HG03432 (cell line): ENCODE data around the gene MYCL.

Experiments
- ATAC-seq: cut with Tn5 transposase; IDR thresholded peaks from one replicate; pipeline ENCODE4 v1.9.1; 2021; ENCODE audit warnings: mild to moderate bottlenecking, moderate library complexity; ENCODE audit not compliant: unreplicated experiment

MYCL gene

DNA sequence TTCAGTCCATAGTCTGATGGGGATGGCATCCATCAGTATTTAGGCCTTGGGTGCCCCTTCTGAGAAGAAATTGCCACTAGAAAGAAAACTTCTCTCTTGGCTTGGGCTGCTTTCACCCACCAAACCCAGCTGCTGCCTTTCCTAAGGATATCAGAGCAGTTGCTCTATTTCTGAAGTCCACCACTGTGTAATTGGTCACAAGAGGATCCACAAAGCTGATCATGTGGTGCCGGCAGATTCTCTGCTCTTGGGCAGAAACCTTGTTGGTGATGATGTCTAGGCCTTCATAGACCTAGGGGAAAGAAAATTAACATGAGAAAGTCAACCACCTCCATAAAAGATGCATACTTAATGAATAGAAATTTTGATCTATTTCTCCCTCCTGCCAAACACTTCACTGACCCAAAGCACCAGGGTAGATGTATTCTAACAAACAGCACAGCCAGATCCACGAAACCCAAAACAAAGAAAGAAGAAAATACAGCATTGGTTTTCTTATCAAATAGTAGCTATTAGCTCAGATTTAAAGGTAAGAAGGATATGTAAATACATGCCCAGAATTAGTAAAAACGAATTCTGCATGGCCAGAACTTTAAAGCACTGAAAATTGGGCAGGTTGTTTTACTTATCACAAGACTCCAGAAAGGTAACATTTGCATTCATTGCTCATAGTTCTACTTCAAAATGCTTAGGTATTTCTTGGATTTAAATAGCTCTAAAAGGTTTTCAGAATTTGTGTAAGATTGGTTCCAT is 44.4 kb downstream of the MYCL start:
- ATAC-seq = no peak

DNA sequence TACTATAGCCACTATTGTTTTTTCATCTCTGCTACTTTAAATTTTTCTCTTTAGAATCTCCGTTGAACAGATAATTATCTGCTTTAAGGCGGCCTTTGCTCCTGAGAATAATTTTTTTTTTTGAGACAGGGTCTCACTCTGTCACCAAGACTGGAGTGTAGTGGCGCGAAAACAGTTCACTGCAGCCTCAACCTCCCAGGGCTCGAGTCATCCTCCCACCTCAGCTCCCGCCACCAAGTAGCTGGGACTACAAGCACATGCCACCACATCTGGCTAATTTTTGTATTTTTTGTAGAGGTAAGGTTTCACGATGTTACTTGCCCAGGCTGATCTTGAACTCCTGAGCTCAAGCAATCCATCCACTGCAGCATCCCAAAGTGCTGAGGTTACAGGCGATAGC is 47.0 kb downstream of the MYCL start:
- ATAC-seq = no peak

DNA sequence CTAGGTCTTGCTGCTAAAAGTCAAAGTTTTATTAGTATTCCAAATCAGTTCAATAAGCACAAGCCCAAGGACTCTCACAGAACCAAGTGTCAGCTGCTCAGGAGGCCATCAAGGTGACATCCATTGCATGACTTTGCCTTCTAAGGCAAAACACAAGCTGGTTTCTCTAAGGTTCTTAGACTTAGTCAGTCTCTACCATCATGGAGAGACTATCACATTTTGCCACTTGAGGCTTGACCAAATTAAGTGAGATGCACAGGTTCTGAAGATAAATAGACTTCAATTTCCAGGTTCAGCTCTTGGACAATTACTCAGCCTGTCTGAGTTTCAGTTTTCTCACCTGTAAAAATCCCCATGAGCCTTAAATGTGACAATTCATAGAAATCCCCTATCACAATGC is 47.4 kb downstream of the MYCL start:
- ATAC-seq = no peak

DNA sequence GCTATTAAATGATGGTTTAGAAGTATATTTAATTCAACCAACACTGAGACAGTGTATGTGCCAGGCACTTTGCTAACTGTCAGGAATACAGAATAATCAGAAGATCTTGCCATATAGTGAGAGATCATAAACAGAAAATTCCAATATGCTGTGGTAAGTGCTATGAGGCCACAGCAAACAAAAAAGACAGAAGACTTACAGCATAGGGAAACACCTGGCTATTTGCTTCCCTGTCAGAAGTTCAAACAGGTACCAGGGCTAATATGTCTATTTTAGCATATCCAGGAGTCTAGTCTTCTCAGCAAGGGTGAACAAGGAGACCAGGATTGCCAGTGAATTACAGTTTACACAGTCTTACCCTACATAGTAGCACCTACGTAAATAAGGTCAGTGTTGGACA is 48.8 kb downstream of the MYCL start:
- no peak for ATAC-seq

DNA sequence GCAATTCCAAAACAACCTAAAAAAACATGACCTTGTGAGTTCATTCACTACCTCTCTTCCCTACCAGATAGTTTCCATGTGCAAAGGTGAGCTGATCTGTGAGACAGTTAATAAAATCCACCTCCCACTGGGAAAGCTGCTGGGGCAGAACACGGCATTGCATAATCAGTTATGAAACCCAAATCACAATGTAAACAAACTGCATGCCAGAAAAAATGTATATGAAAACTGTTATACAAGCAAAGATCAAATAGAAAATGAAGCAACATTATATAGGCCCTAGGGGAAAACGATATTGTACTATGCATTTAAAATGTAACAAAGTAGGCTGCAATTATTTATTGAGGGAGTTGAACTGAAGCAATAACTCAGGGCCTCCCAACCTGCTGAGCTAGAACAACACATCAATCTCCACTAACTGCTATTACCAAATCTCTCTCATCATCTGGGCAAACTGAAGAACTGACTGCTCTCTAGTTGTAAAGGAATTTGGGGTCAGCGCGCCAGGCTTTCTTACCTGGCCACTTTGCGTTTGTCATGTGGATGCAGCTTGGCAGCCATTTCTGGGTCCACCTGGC is 49.4 kb downstream of the MYCL start:
- ATAC-seq = no peak

DNA sequence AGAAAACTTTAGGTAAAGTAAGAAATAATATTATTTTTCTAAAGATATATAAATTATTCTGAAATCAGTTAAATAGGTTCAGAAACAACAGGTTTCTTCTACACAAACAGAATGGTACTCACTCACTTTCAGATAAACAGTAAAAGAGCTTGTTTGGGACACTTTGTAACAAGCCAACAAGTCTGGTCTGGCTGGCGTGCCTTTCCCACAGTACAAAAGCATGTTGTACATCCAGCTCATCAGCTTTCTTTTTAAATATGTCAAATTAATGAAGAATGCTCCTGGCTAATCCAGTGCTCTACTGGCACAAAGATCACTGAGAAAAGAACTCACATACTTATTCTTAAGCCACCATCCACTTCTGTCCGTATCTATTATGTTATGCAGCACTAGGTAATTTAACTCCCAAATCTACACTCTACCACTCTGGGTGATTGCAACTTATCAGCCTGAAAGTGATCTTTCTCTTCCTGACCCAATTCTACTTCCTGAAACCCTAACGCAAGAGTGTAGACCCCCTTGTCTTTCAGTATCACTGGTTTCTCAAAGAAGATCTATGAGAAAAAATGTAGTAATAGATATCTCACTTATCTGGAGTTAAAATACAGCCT is 51.0 kb downstream of the MYCL start:
- no peak for ATAC-seq

DNA sequence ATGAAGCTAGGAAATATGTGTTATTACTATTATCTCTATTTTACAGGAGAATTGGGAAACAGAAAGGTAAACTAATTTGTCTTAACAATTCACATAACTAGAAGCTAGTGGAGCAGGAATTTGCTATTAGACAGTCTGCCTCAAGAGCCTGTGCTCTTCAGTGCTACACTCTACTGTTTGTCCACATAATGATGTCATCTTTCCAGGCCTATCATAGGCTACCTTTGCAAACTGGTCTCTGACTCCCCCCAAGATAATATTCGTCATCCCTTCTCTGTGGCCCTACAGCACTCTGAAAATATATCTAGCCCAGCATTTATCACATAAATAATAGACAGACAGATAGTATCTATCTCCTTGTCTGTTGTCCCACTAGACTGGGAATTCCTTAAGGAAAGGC is 52.5 kb downstream of the MYCL start:
- no peak for ATAC-seq

DNA sequence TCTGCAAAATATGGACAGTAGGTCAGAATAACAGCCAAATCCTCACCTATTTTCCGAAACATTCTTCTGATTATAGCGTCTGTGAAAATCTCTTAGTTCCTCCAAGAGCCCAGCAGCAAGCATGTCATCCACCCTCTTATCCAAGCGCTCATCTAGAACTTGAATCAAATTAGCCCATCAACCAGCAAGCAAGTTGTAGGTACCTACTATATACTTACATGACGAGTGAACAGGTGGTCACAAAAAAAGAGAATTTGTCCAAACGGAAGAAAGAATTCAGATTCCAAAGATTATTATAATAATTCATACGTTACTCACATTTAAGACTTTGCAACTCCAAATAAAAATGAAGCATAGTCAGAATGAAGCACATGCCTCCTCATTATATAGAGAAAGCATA is 53.8 kb downstream of the MYCL start:
- ATAC-seq = no peak

DNA sequence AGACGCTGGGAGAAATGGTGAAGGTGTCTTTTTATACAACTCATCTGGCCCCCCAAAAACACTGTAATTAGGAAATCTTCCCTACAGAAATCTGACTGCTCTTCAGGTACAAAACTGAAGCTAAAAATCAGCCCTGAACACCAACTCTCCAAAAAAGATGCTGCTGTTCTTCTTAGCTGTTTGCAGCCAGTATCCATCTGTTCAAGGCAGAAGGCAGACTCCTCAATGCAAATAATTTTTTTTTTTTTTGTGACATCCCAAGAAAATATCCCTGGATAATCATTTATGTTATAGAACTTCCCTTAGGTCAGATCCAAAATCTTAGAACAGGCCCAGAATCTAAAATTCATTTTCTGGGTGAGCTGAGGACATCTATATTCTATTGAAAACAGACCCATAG is 54.9 kb downstream of the MYCL start:
- ATAC-seq = no peak

DNA sequence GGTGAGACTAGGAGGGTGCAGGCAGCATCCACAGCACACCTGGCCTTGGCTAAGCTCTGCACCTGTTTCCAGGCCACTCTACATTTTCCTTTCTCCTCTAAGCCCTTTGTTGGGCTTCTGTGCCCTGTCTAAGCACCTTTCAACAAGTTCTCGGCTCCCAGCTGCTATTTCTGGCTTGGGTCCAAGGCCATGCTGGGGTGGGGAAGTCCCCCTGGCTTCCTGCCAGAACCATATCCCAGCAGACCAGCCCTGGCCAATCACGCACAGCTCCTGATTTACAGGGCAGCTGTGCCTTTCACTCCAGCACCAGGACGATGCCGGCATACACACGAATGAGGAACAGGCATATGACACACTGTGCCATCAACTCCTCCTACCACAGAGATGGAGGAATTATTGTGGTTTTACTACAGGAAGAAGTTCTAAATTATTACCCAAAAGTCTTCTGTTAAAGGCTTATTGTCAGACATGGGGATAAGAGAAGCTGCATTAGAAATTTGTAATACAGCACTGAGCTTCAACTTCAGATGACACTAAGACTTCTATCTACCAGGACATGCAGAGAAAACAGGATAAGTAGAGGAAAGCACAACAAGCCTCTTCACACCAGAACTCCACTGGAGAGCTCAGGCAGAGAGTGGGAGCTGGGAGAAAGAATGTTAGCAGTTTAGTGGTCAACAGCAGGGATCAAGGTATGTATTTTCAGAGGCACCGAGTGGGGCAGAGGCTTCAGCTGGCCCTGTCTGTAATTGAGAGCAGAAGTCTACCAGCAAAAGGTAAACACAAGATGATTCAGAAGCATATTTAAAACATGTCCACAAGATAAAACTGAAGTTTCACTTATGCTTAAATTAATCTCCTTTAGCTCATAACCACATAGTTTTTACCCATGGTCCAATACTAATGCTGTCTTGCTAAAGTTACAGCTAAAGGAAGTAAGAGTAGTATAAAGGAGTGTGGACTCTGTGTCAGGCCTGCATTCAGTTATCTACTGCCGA is 55.8 kb downstream of the MYCL start:
- no peak for ATAC-seq
